GM21786 (cell line): ENCODE data around the gene MRGPRX2.

Experiments
- ATAC-seq: cut with Tn5 transposase; IDR thresholded peaks from one replicate; pipeline ENCODE4 v1.9.1; 2021; ENCODE audit not compliant: unreplicated experiment

The MRGPRX2 gene

GRCh38 chr11:19060629-19061028, at the start of gene MRGPRX2:
Gene MRGPRX2, minus strand, starts transcription at chr11:19060717. Its CDS starts 4,315 bp downstream, at chr11:19056402.
- no peak for ATAC-seq

DNA sequence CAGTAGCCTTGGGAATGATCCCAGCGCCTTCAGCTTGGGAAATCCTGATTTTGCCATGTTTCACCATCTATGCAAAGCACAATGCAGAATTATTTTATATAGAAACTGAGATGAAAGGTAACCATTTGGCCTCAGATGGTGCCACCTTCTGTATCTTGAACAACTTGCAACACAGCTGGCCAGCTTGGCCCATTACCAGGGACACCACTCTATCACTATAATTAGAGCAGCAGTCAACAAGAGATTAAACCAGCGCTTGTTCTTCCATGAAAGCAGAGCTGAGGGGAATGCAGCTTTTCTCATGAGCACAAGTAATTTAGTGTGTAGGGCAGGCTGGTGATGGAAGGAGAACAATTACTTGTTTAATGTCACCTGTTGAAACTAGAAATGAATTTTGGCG, 49.8 kb upstream of the MRGPRX2 start:
- no peak for ATAC-seq

GRCh38 chr11:19107125-19107524, 46.6 kb upstream of the MRGPRX2 start:
- ATAC-seq: no peak

DNA sequence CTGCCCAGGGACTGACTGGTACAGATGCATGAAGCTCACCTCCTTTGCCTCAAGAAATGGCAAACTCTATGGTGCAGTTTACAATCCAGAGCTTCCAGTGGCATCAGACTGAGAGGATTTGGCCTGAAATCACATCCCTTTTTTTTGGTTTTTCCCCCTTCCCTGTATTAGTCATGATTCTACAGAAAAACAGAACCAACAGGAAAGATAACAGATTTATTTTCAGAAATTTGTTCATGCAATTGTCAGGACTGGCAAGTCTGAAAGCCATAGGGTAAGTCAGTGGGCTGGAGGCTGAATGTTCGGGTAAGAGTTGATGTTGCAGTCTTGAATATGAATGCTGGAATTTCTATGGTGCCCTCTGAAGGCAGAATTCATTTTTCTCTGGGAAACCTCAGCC, 44.5 kb upstream of the MRGPRX2 start:
- ATAC-seq: no peak

DNA sequence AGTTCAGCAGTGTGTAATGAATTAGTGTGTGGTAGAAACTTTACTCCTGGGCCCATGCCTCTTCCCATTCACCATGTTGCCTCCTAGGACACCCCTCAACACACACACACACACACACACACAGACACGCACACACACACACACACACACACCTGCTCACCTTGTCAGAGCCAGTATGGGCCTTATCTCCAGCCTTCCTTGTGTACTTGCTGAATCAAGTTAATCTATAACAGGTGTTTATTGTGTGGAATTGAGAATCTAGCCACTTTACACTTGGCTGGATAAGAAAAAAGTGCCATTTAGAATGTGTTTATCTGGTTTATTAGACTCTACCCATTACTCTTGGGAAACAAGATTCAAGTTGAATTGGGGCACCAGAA, 42.0 kb upstream of the MRGPRX2 start:
- ATAC-seq: no peak

DNA sequence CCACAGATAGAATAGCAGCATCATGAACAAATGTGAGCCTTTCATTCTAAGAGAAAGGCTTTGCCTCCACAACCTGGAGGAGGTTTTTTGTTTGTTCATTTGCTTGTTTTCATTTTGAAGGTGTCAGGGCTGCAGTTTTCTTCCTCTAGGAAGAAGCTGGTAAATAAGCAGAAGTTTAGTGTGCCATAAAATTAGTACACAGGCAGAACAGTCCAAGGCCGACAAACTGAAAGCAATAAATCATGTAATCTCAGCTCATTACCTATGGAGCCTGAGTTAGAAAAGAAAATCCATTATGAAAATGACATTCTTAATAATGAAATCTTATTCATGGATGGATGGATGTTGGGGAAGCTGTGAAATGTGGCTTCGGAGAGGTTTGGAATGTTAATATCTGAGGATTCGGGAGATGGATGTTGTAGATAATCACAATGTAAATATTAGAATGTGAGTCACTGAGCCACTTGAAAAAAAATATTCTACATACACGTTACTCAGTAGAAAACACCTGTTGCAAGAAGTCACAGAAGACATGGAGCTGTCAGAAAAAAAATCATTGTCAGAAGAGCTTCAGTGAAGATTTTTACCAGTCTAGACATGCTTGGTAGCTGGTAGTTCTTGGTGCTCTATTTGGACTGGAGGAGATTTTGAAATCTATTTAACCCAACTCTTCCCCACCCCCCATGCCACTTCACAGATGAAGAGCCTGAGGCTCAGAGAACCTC, 41.4 kb upstream of the MRGPRX2 start:
- no peak for ATAC-seq

DNA sequence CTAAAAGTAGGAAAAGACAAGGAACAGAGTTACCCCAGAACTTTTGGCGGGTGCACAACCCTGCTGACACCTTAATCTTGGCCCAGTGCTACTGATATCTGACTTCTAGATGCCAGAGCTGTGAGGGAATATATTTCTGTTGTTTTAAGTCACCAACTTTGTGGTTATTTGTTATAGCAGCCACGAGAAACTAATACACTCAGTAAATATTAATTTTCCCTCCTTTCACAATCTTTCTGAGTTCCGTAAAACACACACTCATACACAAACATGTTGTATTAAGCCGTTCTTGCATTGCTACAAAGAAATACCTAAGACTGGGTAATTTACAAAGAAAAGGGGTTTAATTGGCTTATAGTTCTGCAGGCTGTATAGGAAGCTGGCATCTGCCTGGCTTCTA, 40.4 kb upstream of the MRGPRX2 start:
- no peak for ATAC-seq

GRCh38 chr11:19099093-19099492, 38.6 kb upstream of the MRGPRX2 start:
- ATAC-seq: no peak

DNA sequence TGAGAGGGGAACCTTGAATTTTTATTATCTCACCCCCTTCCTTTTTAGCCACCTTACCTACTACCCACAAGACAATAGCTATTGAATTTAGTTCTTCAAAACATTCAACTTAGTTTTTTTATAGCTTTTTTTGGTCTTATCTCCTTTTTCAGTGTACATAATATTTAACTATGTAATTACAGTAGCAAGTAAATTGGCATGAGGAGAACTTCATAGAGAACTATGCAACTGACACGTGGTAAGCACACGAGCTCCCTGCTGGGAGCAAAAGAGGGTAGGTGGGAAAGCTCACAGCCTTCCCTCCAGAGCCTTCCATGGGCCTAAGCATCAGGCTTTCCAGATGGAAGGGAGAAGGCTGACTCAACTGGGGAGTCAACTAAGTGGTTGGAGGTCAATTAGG, 34.3 kb upstream of the MRGPRX2 start:
- no peak for ATAC-seq

- ATAC-seq: no peak
Measured at GRCh38 chr11:19093976-19094375, 33.5 kb upstream of the MRGPRX2 start.

DNA sequence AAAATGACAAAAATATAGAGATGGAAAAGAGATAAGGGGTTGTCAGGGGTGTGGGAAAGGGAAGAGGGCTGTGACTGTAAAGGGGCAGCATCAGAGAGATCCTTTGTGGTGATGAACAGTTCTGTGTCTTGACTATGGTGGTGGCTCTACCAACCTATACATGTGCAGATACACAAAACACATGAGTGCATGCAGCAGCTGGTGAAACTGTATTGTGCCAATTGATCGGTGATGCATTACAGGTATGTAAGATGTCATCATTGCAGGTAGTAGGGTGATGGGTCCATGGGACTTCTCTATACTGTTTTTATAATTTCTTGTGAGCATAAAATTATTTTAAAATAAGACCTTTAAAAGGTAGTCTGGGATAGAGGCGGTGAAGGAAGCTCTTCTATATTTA, 32.3 kb upstream of the MRGPRX2 start:
- no peak for ATAC-seq

- no peak for ATAC-seq
Measured at GRCh38 chr11:19092342-19092741, 31.8 kb upstream of the MRGPRX2 start.

DNA sequence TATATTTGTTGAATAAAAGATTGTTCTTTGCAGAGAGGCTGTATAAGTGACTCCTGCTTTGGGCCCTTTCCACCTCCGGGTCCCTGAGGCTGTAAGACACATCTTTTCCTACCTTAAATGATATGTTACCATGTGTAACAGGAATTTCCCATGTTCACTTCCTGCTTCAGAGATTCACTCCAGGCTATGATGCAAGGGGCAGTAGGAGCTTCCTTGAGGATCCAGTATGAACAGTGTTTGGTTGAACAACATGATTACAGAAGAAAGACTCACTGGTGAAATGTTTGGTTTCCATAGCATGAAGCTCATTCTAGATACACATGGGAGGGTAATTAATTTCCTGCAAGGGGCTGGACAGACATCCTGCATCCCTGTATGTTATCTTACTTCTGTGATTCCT, 30.8 kb upstream of the MRGPRX2 start:
- no peak for ATAC-seq

DNA sequence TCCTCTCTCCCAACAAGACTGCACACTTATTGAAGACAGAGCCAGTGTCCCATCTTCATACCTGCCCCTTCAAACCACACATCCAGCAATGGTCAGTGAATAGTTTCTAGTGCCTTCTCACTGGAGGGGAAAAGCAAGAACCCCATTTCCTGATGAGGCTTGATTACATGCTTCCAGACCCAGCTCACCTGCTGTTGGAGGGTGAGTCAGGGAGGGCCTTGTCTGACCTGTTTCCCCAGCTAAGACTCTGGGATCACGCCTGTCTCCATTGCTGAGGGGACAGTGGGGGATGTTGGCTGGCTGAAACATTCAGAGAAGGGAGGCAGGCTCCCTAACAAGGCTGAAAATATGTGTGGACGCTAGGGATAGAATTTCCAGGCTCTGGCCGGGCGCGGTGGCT, 28.9 kb upstream of the MRGPRX2 start:
- no peak for ATAC-seq

DNA sequence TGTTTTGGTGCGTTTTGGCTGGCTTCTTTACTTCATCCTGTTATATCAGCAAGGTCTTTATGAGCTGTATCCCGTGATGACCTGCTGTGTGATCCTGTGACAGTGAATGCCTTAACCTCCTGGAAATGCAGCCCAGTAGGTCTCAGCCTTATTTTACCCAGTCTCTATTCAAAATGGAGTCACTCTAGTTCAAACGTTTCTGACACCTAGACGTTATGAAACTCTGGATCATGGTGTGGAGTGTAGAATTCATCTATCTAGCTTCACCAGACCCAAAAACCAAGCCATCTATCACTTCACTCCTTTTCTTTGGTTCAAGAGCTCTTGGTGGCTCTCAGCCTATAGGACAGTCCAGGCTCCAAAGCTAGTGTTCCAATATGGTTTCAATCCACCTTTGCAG, 28.3 kb upstream of the MRGPRX2 start:
- no peak for ATAC-seq

GRCh38 chr11:19087658-19088057, 27.1 kb upstream of the MRGPRX2 start:
- ATAC-seq: no peak

DNA sequence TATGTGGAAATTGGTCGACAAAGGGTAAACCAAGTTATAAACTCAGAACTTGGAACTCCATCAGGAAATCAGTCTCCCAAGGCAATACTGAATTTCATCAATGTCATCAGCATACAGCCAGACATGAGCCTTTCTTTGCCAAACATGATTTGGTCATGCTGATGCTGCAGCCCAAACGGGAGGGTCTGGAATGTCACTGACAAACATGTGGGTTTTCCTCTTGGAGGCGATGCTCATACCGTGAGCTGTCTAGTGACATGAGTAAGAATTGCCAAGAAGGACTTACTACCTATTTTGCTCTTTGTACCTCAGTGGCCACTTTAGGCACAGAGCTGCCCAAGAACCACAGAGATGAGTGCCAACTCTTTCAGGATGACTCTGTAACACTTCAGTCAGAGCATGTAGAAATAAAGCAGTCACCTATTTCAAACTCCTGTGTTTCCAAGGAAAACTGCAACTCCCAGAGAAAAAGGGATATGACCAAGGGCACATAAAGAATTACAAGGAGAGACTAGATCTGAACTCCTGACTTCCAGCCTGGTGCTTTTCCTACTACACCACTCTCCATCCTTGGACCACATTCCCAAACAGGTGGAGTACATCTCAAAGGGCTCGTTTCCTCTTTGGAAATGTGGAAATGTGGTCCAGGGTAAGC, 24.3 kb upstream of the MRGPRX2 start:
- no peak for ATAC-seq

- no peak for ATAC-seq
Measured at GRCh38 chr11:19083166-19083565, 22.6 kb upstream of the MRGPRX2 start.

DNA sequence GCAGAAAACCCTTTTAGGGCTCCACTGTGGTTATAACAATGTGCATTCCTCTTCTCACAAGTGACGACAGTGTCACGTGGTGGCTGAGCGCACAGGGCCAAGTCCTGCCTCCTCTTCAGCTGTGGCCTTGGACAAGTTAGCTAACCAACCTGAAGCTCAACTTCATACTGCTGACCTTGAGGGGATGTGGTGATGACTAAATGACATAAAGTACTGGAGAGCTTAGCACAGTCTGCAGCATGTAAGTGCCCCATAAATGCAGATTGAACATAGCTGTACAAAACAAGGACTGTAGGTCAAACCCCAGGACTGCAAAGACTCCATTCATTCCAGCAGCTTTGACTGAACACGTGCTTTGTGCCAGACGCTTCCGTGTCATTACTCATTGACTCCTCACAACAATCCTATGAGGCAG, 20.1 kb upstream of the MRGPRX2 start:
- no peak for ATAC-seq

GRCh38 chr11:19079643-19080440, 19.3 kb upstream of the MRGPRX2 start:
- ATAC-seq: no peak

DNA sequence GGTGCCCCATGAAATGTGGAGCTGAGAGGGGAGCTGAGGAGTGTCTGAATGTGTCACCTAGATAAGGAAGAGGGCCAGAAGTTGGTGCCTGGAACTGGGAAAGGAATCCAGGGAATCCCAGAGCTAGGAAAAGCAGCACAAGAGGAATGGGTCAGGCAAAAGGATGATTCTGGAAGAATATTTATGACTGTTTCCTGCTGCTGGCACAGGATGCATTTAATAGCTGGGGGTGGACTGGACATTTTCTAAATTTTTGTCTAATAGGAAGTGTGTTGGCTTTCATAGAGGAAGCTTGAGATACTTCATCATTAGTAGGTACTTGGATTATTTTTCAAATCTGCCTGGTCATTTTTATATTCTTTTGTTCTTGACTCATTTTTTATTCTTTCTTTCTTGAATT, 17.4 kb upstream of the MRGPRX2 start:
- ATAC-seq: no peak
